Heart right ventricle (tissue), 16 donors: ENCODE data around the gene SCAMP2. TPM values are rescaled to one million over a fixed set of nuclear protein-coding genes. Genes with fewer than 3 reads are reported as not detected.

Experiments
- ATAC-seq, 8 donors: fragments of 200-7000 bp; cut with Tn5 transposase; one replicate each; pipeline ENCODE4 v1.9.1; 2020; ENCODE audit warnings: mild to moderate bottlenecking in 8 of 8, moderate library complexity in 8 of 8, moderate number of reproducible peaks in 1 of 8
- DNase-seq, 2 donors: peaks; one replicate each; pipeline ENCODE4 v3.0.0-alpha.2; 2020
- H3K27ac ChIP-seq, 10 donors: fragments of 200-600 bp; sonication (generic) in 2 of 10; one replicate each; pipeline versions ENCODE4 v1.5.0 to v1.8.0; 2020 to 2022; ENCODE audit warnings: mild to moderate bottlenecking in 3 of 10
- H3K27me3 ChIP-seq, 7 donors: fragments of 200-600 bp; one replicate each; pipeline ENCODE4 v1.8.0; 2021 to 2022; ENCODE audit warnings: mild to moderate bottlenecking in 2 of 7
- H3K36me3 ChIP-seq, 9 donors: fragments of 200-600 bp; sonication (generic) in 1 of 9; one replicate each; pipeline versions ENCODE4 v1.5.0 to v1.8.0; 2020 to 2022; ENCODE audit warnings: mild to moderate bottlenecking in 2 of 9
- H3K4me1 ChIP-seq, 9 donors: fragments of 200-600 bp; sonication (generic) in 1 of 9; one replicate each; pipeline versions ENCODE4 v1.5.0 to v1.8.0; 2020 to 2022; ENCODE audit warnings: mild to moderate bottlenecking in 4 of 9
- H3K4me3 ChIP-seq, 10 donors: fragments of 200-600 bp; sonication (generic) in 2 of 10; one replicate each; pipeline versions ENCODE4 v1.5.0 to v1.8.0; 2020 to 2022; ENCODE audit warnings: mild to moderate bottlenecking in 7 of 10, moderate library complexity in 2 of 10
- H3K9me3 ChIP-seq, 11 donors: fragments of 200-600 bp in 10 of 11; sonication (generic) in 2 of 11; one replicate each; pipeline versions ENCODE4 v1.5.0 to v1.8.0; 2013 to 2022; ENCODE audit warnings: mild to moderate bottlenecking in 2 of 11, control low read depth in 1 of 11, moderate library complexity in 1 of 11
- CTCF ChIP-seq, 9 donors: fragments of 200-600 bp; sonication (generic) in 2 of 9; IDR thresholded peaks; one replicate each; pipeline versions ENCODE4 v1.5.0 to v1.8.0; 2021 to 2022; ENCODE audit warnings: antibody characterized with exemption in 9 of 9, mild to moderate bottlenecking in 5 of 9, moderate library complexity in 1 of 9
- WGBS, 2 donors: extraction: QIAGEN DNeasy Blood & Tissue Kit; methylation state at CpG; one replicate each; pipeline ENCODE4 v1.1.7; 2013; ENCODE audit warnings: inconsistent platforms in 1 of 2; 5-methylcytosine and 5-hydroxymethylcytosine counted together
- intact Hi-C, 10 donors: fragments of 100-400 bp; cut with DNase I; formaldehyde crosslinking; loops; one replicate each; pipeline versions ENCODE4 v1.11.1 to v1.14.2; 2022
- polyA plus RNA-seq, 2 donors: library from polyadenylated mRNA; stranded (reverse); fragments of 200-250 nt; gene quantifications; one replicate each; pipeline ENCODE4 v1.2.3, GENCODE V29; 2013
- total RNA-seq, 10 donors: library from RNA; stranded (reverse); fragmentation: NEBNext Ultra II Directional in 3 of 10; extraction: Animal tissue kit (Norgen Biotek cat#: 25700) in 3 of 10; gene quantifications; one replicate each; pipeline versions ENCODE4 v1.2.1 to v1.2.4, GENCODE V29; 2021 to 2023
- donor health status: Arrhythmogenic right ventricular cardiomyopathy.
- donor health status: ischemic (EF 13 %, LVEDD 7.1; RV severe dilation, severe dysfunction).
- donor health status: healthy with polysubstance abuse.
- donor health status: DM: no; HTN: yes; CAD: no.
- donor health status: DM: no; HTN: no; CAD: no.
- donor health status: ischemic (EF 25% LVEDD 6.9; RV normal size, moderate dysfunction).
- donor health status: ischemic (EF 25% LVEDD 5.7; RV mildly dilated, moderate dysfunction).
- donor health status: healthy.
- donor health status: DM: yes; HTN: yes; CAD: no.
- donor health status: Ischemic cardiomyopathy.
- donor health status: ischemic (EF 35%, LVEDD 5.7; RV mildly dilated, moderate dysfunction).
- donor health status: nonischemic (EF 11% LVEDD 7.7; RV severe dilation, severe dysfunction).
- donor health status: DM: yes; HTN: yes; CAD: no.
- donor health status: PGD.
- donor health status: ischemic (EF 29% LVEDD 5.4; RV normal size, mild dysfunction).
- donor health status: nonischemic (EF 23%, LVEDD 6.1; RV moderate dilation, normal function).

Gene SCAMP2
- total and polyA plus RNA-seq, 12 donors, result 28.0 to 76.7 (median 39.1) TPM

- WGBS, 2 donors, result 21 to 22% methylated on average over 21 of the region's 21 CpGs
- intact Hi-C loops, result no loop called here
- Histone ChIP-seq H3K4me3 (no peak overlapping the region), H3K9me3 (no peaks in the 10 kb centered on the region), H3K4me1 (peaks cover 0 to 18% (median 8%) of the 10 kb centered on the region in 9 donors), H3K27ac (no peak overlapping the region), H3K36me3 (no peaks in the 10 kb centered on the region), H3K27me3 (peaks cover 0 to 35% (median 28%) of the 10 kb centered on the region in 7 donors)
- no peak for DNase-seq
- ATAC-seq, result no peak
- TF ChIP-seq CTCF (IDR thresholded peaks at IDR 0.05), result no peak
Observed at GRCh38 chr15:74826921-74827320, 46.2 kb downstream of the SCAMP2 start.

GRCh38 chr15:74826364-74826819, 46.8 kb downstream of the SCAMP2 start, which contains the start of gene CPLX3:
TSS of gene CPLX3 (plus strand) at chr15:74826627. CDS start at chr15:74826704, 77 bp downstream.
- 4% methylated on average over 43 to 44 of the region's 44 CpGs for WGBS, 2 donors
- peaks cover 0 to 13% (median 4%) of the 10 kb centered on the region in 9 donors for H3K4me1 ChIP-seq
- H3K27me3 ChIP-seq, result peaks cover 0 to 35% (median 28%) of the 10 kb centered on the region in 7 donors
- H3K27ac ChIP-seq, result no peak within 1 kb of the TSS
- no peak for TF ChIP-seq CTCF (IDR thresholded peaks at IDR 0.05)
- H3K9me3 ChIP-seq, result no peaks in the 10 kb centered on the region
- no peak within 1 kb of the TSS for H3K4me3 ChIP-seq
- intact Hi-C loops, result no loop called here
- no peaks in the 10 kb centered on the region for H3K36me3 ChIP-seq
- ATAC-seq (peak; percentile 14 to 53 (median 42)), DNase-seq (peak in 1 of 2 donors; percentile 38)

- H3K36me3 ChIP-seq, result no peaks in the 10 kb centered on the region
- WGBS, 2 donors, result 46 to 58% methylated on average over 10 of the region's 10 CpGs
- intact Hi-C loops, result no loop called here
- H3K4me1 ChIP-seq, result peaks cover 0 to 8% (median 0%) of the 10 kb centered on the region in 9 donors
- H3K27ac ChIP-seq, result no peak overlapping the region
- H3K27me3 ChIP-seq, result peaks cover 0 to 35% (median 28%) of the 10 kb centered on the region in 7 donors
- no peak for TF ChIP-seq CTCF (IDR thresholded peaks at IDR 0.05)
- no peaks in the 10 kb centered on the region for H3K9me3 ChIP-seq
- no peak overlapping the region for H3K4me3 ChIP-seq
- DNase-seq (no peak), ATAC-seq (no peak)
Observed at GRCh38 chr15:74825866-74826265, 47.3 kb downstream of the SCAMP2 start.

- Histone ChIP-seq H3K4me3 (no peak overlapping the region), H3K4me1 (peaks cover 0 to 4% (median 0%) of the 10 kb centered on the region in 9 donors), H3K27ac (no peak overlapping the region), H3K9me3 (no peaks in the 10 kb centered on the region), H3K36me3 (no peaks in the 10 kb centered on the region), H3K27me3 (peaks cover 0 to 35% (median 28%) of the 10 kb centered on the region in 7 donors)
- TF ChIP-seq CTCF (IDR thresholded peaks at IDR 0.05), result no peak
- no peak for ATAC-seq
- intact Hi-C loops, result no loop called here
- no peak for DNase-seq
- 73 to 87% methylated on average over 7 of the region's 7 CpGs for WGBS, 2 donors
Observed at GRCh38 chr15:74824976-74825375, 48.2 kb downstream of the SCAMP2 start.
